NCI-H2107 treated with DMSO at 0.1 percent for 48 hours (cell line): ENCODE results near the gene AKR1C2.
"Not testable (repeated sequence)": the region's sequence is repeated elsewhere in the genome, so short reads cannot be mapped to it uniquely, and the experiment has no call there.

ENCODE experiments used
- DNase-seq: peaks from one replicate; lab custom pipeline; 2025; ENCODE audit not compliant: unreplicated experiment; lab: John Stamatoyannopoulos, UW

Gene AKR1C2

DNA sequence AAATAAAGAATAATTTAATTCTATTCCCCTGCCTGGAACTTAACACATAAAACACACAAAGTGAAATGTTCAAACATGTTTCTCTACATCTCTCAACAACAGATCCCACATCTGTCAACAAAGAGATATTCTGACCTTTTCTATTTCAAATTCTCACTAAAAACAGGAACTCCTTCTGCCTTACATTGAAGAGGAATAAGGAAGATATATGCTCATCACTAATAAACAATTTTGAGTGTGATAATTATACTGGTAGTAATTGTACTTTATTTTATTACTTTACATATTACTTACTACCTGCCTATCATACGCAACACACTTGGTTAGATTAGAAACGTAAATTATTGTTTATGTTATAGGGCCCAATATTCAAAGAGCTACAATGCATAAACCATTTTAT, 13.4 kb downstream of the AKR1C2 start:
- DNase-seq = no peak

DNA sequence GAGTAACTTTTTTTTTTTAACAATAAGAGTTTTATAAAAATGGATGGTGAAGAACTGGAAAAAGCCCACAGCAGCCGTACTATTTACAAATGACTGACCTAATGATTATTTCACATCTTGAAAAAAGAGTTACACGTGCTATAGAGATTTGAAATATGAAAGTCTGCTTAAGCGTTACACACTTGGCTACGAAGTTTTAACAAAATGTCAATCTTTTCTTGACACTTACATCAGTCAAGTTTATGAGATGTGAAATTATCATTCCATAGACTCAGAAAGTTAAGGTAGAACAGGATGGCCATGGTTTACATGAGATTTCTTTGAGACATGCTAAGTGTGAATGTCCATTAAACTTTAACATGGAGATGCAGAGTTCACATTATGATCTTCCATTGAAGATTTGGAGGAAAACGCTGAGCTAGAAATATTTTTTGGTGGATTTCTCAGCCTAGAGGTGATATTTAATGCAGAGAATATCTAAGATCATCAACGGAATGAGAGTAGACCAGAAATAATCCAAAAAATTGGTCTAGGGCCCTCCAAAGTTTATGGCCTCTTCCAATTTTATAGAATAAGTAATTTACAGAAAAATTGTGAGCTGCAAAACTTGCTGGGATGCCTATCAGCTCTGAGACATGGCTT, 15.5 kb downstream of the AKR1C2 start:
- DNase-seq = not testable (repeated sequence)

DNA sequence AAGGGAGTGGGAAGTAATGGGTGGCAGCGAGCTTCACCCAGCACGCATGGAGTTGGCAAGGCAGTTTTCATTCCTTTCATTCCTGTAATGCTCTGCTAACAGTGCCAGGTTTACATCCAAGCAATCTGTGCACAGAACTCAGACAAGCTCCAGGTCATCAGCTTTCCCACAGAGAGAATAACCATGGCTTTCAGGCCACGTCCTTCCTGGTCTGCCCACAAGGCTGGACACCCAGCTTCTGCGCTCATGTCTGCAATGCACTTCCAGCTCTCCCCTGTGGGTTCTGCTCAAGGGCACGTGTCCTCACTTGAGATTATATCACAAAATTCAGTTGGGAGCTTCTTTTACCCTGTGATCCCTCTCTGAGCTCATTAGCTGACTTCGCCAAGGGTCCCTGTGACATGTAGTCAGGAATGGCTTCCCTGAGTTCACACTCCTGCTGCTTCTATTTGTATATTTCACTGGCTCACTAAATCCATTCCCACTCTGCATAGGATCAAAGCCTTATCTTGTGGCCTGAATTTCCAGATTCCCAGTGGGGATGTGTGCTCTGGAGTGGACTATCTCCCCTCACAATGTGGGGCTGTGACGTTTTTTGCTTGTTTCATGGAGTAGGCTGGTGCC, 18.6 kb downstream of the AKR1C2 start:
- no peak for DNase-seq

GRCh38 chr10:4984223-4984622, 19.4 kb downstream of the AKR1C2 start:
- no peak for DNase-seq

DNA sequence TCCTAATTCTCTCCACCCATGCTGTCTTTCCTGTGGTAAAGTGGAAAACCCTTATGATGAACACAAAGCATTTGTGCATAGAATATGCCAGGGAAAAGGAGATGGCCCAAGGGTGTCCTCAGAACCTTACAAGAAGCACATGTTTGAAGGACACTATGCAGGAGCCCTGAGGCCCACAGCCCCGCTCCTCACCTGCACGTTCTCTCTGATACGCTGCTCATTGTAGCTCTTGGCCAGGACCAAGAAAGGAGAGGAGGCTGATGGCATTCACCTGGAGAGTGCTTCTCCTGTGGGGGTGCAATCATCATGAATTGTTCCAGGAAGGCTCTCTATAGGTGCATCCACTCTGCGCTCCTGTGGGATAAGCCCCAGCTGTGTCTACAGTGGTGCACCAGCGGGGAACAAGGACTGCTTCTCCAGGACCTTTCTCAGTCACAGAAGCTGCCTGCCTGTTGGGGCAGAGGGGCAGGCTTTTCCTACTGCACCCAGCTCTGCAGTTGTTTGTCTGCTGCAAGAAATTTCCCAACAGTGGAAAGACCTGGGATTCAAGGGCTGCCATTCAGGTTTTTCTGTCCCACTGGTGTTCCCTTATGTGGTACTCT, 19.9 kb downstream of the AKR1C2 start:
- no peak for DNase-seq

DNA sequence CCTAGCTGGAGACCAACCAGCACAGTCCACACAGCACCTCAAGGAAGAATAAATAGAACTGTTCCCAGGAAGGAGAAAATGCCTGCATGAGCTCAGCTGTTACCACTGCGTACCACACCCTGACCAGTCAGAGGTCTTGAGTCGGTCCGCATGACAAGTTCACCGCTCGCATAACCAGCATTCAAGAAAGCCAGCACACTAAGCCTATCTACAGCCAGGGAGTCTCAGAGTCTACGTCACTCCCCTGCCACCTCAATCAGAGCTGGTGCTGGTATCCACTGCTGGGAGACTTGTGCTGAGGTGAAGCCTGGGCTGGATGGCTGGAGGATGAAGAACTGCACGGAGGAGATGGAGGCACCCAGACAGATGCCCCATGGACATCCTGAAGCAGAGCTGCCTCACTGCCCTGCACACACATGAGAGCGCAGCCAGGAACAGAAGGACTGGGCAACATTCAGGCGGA, 20.9 kb downstream of the AKR1C2 start:
- DNase-seq = no peak

DNA sequence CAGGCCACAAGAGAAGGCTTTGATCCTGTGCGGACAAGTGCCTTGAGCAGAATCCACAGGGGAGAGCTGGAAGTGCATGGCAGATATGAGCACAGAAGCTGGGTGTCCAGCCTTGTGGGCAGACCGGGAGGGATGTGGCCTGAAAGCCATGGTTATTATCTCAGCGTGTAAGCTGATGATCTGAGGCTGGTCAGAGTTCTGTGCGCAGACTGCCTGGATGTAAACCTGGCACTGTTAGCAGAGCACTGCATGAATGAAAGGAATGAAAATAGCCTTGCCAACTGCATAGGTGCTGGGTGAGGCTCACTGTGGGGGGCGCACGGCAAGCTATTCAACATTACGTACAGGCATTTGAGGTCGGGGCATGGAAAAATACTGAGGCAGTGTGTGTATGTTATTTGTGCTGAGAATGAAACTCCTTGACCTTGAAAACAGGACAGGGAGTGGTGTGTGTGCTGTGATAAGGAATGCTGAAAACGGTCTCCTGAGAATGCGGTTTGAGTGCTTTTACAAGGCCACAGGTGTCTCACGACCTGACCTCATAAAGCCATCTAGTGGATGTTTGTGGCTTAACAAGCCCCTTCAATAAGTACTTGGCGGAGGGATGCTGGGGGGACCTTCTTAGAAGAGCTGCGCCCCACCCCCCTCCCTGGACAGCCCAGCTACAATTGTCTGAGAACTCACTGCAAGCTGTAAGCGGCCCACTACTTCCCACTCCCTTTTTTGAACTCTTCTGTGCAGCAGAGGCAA, 21.8 kb downstream of the AKR1C2 start:
- peak; percentile 1 for DNase-seq

GRCh38 chr10:4980793-4981192, 22.9 kb downstream of the AKR1C2 start:
- DNase-seq = no peak

DNA sequence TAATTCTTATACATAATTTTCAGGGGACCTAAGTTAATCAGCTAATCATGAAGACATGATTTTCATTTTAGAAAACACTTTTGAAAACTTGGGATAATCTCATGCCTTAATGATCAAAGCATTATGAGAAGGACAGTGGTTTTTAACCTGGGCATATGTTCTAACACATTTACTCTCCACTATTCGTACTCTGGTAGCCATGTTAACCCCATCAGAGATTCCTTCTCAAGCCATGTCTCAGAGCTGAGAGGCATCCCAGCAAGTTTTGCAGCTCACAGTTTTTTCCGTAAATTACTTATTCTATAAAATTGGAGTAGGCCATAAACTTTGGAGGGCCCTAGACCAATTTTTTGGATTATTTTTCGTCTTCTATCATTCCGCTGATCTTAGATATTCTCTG, 24.8 kb downstream of the AKR1C2 start:
- DNase-seq = no peak

DNA sequence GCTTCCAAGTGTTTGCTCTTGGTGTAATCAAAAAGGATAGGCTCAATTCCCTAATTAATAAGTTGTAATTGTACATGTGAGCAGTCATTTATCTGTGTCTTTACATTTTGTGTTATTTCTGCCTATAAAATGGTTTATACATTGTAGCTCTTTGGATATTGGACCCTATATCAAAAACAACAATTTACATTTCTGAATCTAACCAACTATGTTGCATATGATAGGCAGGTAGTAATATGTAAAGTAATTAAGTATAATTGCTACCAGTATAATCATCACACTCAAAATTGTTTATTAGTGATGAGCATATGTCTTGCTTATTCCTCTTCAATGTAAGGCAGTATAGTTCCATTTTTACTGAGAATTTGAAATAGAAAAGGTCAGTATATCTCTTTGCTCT, 26.6 kb downstream of the AKR1C2 start:
- no peak for DNase-seq

- not testable (repeated sequence) for DNase-seq
Measured at GRCh38 chr10:4974400-4974799, 29.3 kb downstream of the AKR1C2 start.

DNA sequence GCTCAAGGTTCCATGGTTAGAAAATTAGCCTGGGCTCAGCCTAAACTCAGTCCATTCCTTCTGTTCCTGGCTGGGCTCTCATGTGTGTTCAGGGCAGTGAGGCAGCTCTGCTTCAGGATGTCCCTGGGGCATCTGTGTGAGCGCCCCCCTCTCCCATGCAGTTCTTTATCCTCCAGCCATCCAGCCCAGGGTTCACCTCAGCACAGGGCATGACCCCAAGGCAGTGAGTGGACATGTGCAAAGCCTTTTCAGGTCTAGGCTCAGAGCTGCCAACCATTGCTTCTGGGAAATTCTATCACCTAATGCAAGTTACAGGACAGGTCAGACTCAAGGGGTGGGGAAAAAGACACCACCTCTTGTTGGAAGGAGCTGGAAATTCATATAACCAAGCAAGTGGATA, 30.4 kb downstream of the AKR1C2 start:
- not testable (repeated sequence) for DNase-seq

DNA sequence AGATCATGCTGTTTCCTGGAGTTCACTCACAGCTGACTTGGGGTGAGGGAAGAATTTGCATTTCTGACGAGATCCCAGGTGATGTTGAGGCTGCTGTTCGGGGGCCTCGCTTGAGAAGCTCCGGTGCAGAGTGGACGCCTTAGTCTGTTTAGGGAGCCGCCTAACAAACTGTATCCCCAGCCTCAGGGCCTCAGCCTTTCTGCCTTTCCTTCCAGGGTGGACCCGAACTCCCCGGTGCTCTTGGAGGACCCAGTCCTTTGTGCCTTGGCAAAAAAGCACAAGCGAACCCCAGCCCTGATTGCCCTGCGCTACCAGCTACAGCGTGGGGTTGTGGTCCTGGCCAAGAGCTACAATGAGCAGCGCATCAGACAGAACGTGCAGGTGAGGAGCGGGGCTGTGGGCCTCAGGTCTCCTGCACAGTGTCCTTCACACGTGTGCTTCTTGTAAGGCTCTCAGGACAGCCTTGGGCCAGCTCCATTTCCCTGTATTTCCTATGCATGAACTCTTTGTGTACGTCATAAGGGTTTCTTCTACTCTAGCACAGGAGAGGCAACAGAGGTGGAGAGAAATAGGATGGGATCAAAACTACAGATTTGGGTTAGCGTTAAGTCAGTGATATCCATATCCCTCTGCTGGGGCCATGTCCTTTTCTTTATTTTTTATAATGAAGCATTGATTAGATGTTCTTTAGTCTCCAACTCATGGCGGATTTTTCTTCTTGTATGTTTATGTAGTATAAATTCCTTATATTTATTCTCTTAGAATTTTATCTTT, 31.1 kb downstream of the AKR1C2 start:
- not testable (repeated sequence) for DNase-seq

DNA sequence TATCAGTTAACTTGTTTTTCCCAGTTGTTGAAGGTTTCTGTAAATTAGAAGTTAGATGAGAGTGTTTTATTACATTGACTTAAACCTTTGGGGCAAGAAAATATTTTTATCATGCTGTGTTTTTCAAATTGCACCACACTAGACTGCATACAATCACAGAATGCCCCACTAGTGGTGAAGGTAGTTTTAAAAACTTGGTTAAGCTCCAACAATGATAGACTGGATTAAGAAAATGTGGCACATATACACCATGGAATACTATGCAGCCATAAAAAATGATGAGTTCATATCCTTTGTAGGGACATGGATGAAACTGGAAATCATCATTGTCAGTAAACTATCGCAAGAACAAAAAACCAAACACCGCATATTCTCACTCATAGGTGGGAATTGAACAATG, 33.3 kb downstream of the AKR1C2 start:
- DNase-seq = not testable (repeated sequence)

DNA sequence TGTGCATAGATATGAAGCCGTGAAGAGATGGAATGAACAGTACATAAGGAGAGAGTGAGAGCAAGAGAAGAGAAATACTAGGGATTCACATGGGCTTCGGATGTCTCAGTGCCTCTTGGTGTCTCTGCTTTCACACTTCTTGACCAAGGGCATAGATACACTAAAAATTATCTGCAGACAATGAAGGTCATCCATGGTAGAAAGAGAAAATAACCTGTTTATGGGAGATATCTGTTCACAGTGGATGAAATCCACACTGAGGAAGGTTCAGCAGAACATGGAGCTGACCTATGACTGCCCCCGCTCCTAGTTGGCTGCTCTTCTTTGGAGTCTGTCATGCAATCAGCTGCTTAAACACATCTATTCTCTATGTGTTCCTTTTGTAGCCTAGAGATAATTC, 34.4 kb downstream of the AKR1C2 start:
- not testable (repeated sequence) for DNase-seq

GRCh38 chr10:4967189-4967588, 36.5 kb downstream of the AKR1C2 start:
- not testable (repeated sequence) for DNase-seq

- DNase-seq = not testable (repeated sequence)
Measured at GRCh38 chr10:4965763-4966162, 37.9 kb downstream of the AKR1C2 start.

GRCh38 chr10:4963815-4964154, 39.9 kb downstream of the AKR1C2 start:
- not testable (repeated sequence) for DNase-seq

DNA sequence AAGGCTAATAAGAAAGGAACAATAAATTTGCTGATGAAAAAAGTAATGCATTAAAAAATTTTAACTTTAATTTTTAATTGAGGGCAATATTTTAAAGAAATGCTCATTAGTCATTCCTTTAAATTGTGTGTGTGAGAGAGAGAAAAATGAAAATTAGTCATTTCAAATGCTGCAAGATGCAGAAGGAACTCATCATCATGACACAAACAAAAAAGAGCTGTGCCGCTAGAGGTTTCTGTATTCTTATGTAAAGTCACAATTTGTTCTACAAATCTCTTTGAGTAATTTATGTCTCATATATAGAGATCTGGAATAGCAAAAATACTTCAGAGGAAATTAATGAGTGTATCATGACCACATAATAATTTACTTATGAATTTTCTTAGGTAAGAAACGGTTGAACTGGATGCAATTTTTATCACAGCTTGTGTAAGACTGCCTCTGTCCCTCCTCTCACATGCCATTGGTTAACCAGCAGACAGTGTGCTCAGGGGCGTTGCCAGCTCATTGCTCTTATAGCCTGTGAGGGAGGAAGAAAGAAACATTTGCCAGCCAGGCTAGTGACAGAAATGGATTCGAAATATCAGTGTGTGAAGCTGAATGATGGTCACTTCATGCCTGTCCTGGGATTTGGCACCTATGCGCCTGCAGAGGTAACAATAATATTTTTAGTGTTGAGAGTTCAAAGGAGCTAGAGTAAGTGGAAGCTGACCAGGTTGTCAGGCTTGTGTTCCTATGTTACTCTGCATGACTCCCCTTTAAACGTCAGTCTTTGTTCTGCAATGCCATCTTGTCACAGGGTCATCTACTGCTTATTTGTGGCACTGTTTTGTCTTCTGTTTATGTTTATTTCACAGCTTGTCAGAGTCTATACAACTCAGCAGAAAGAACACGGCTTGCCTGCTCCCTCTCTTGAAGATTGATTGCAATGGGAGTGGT, 40.5 kb downstream of the AKR1C2 start, which contains the start of gene AKR1C1:
Gene AKR1C1 (plus strand): TSS at position 540 of the 939 bp plus-strand sequence. CDS start 30 bp downstream, at position 570.
- not testable (repeated sequence) for DNase-seq

DNA sequence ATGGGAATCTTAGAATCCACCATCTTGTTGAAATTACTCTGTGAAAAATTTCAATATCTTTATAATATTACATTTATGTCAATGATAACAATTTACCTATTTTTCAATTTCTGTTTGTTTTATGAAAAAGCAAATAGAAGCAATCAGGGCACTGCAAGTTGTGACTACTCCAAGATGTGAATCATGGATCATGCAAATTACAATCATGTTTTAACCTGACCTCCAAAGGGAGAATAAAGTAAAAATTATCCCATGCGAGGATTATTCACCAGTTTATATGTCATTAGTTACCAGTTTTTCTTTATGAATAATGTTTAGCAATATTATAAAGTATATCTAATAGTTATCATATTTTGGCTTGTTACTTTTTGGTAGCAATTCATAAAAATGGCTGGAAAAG, 41.3 kb downstream of the AKR1C2 start:
- not testable (repeated sequence) for DNase-seq
